Esophagus squamous epithelium (tissue), 5 donors: ENCODE results near the gene OPCML. TPM values are rescaled to one million over a fixed set of nuclear protein-coding genes. Genes with fewer than 3 reads are reported as not detected.

Experiments used
- DNase-seq: peaks from one replicate; lab custom pipeline; 2025; lab: John Stamatoyannopoulos, UW
- H3K27ac ChIP-seq, 4 donors: fragments of 200-600 bp; sonication (generic); one replicate each; pipeline ENCODE4 v1.5.1; 2016 to 2019; ENCODE audit warnings: mild to moderate bottlenecking in 1 of 4
- H3K27me3 ChIP-seq, 4 donors: fragments of 200-600 bp; sonication (generic); 1 replicate in 3 of 4; 2 replicates in 1 of 4; pipeline versions ENCODE4 v1.5.1 to v1.6.0; 2017 to 2021; ENCODE audit warnings: antibody characterized with exemption in 1 of 4
- H3K36me3 ChIP-seq, 3 donors: fragments of 200-600 bp; sonication (generic); one replicate each; pipeline ENCODE4 v1.5.1; 2016 to 2019
- H3K4me1 ChIP-seq, 3 donors: fragments of 200-600 bp; sonication (generic); one replicate each; pipeline ENCODE4 v1.5.1; 2017 to 2019
- H3K4me3 ChIP-seq, 4 donors: fragments of 200-600 bp; sonication (generic); 1 replicate in 3 of 4; 2 replicates in 1 of 4; pipeline ENCODE4 v1.5.1; 2016 to 2019; ENCODE audit warnings: mild to moderate bottlenecking in 2 of 4, moderate library complexity in 1 of 4
- H3K9me3 ChIP-seq, 3 donors: fragments of 200-600 bp; sonication (generic); one replicate each; pipeline ENCODE4 v1.5.1; 2016 to 2019
- CTCF ChIP-seq, 6 experiments: fragments of 450-650 bp in 4 of 6; fragments of 200-600 bp in 2 of 6; sonication (generic) in 2 of 6; IDR thresholded peaks; one replicate each; pipeline ENCODE4 v1.5.1; 2016 to 2019; ENCODE audit warnings: antibody characterized with exemption in 6 of 6, mild to moderate bottlenecking in 4 of 6, moderate library complexity in 4 of 6
- POLR2A ChIP-seq, 4 donors: fragments of 450-650 bp; IDR thresholded peaks; one replicate each; pipeline ENCODE4 v1.6.1; 2017; ENCODE audit warnings: antibody characterized with exemption in 4 of 4, mild to moderate bottlenecking in 4 of 4, moderate library complexity in 3 of 4
- WGBS, 2 donors: methylation state at CpG; one replicate each; pipeline ENCODE4 v1.1.5; 2018; 5-methylcytosine and 5-hydroxymethylcytosine counted together
- intact Hi-C: fragments of 100-400 bp; cut with DNase I; formaldehyde crosslinking; loops from one replicate; pipeline ENCODE4 v1.15.0; 2022
- total RNA-seq, 4 donors: library from RNA; depleted of rRNA; stranded (reverse); fragments of >200 nt; gene quantifications; one replicate each; pipeline ENCODE4 v1.1.0, GENCODE V29; 2016
- donor health status: DM: yes; HTN: yes; CAD: no.

Gene OPCML
- total RNA-seq, 4 donors from 2014 or later = under 0.01 TPM; not detected in 3

GRCh38 chr11:132844956-132845696, 687.2 kb downstream of the OPCML start:
- Histone ChIP-seq H3K4me1 (no peaks in the 10 kb centered on the region), H3K9me3 (no peaks in the 10 kb centered on the region), H3K4me3 (no peak overlapping the region), H3K27ac (no peak overlapping the region), H3K36me3 (no peaks in the 10 kb centered on the region), H3K27me3 (no peaks in the 10 kb centered on the region)
- no peak for DNase-seq
- intact Hi-C loops = no loop called here
- WGBS, 2 donors = 43 to 54% methylated on average over 5 of the region's 5 CpGs
- TF ChIP-seq POLR2A (IDR thresholded peaks at IDR 0.05) (no peak), CTCF (IDR thresholded peaks at IDR 0.05) (no peak)

- H3K36me3 ChIP-seq = no peaks in the 10 kb centered on the region
- no peak for TF ChIP-seq CTCF (IDR thresholded peaks at IDR 0.05)
- WGBS, 2 donors = 81 to 86% methylated on average over 12 of the region's 12 CpGs
- H3K4me3 ChIP-seq = no peak overlapping the region
- no peak for DNase-seq
- no peak overlapping the region for H3K27ac ChIP-seq
- no peaks in the 10 kb centered on the region for H3K27me3 ChIP-seq
- no peaks in the 10 kb centered on the region for H3K4me1 ChIP-seq
- no peaks in the 10 kb centered on the region for H3K9me3 ChIP-seq
- intact Hi-C loops = no loop called here
These were observed 691.6 kb downstream of the OPCML start for GRCh38 chr11:132840660-132841059.

- no peaks in the 10 kb centered on the region for H3K9me3 ChIP-seq
- DNase-seq = no peak
- H3K27me3 ChIP-seq = no peaks in the 10 kb centered on the region
- no peak overlapping the region for H3K4me3 ChIP-seq
- H3K27ac ChIP-seq = no peak overlapping the region
- H3K4me1 ChIP-seq = no peaks in the 10 kb centered on the region
- intact Hi-C loops = no loop called here
- no peak for TF ChIP-seq POLR2A (IDR thresholded peaks at IDR 0.05)
- TF ChIP-seq CTCF (IDR thresholded peaks at IDR 0.05) = no peak
- H3K36me3 ChIP-seq = no peaks in the 10 kb centered on the region
- 50 to 57% methylated on average over 5 of the region's 5 CpGs for WGBS, 2 donors
These were observed 692.1 kb downstream of the OPCML start for GRCh38 chr11:132840191-132840590.

- H3K36me3 ChIP-seq = no peaks in the 10 kb centered on the region
- TF ChIP-seq POLR2A (IDR thresholded peaks at IDR 0.05) (no peak), CTCF (IDR thresholded peaks at IDR 0.05) (no peak)
- no peaks in the 10 kb centered on the region for H3K27me3 ChIP-seq
- WGBS, 2 donors = 82 to 90% methylated on average over 16 to 18 of the region's 18 CpGs
- H3K4me3 ChIP-seq = no peak overlapping the region
- no peak for DNase-seq
- no peak overlapping the region for H3K27ac ChIP-seq
- no peaks in the 10 kb centered on the region for H3K4me1 ChIP-seq
- no peaks in the 10 kb centered on the region for H3K9me3 ChIP-seq
- intact Hi-C loops = no loop called here
These were observed 692.9 kb downstream of the OPCML start for GRCh38 chr11:132839236-132839945.

- no peak for DNase-seq
- H3K27ac ChIP-seq = no peak overlapping the region
- H3K27me3 ChIP-seq = no peaks in the 10 kb centered on the region
- H3K4me3 ChIP-seq = no peak overlapping the region
- WGBS, 2 donors = 30 to 53% methylated on average over 7 of the region's 7 CpGs
- TF ChIP-seq POLR2A (IDR thresholded peaks at IDR 0.05) = no peak
- no peak for TF ChIP-seq CTCF (IDR thresholded peaks at IDR 0.05)
- H3K9me3 ChIP-seq = no peaks in the 10 kb centered on the region
- no peaks in the 10 kb centered on the region for H3K36me3 ChIP-seq
- no peaks in the 10 kb centered on the region for H3K4me1 ChIP-seq
- intact Hi-C loops = no loop called here
These were observed 693.7 kb downstream of the OPCML start for GRCh38 chr11:132838627-132839026.
